ENCODE data around the gene HLTF. TPM values are rescaled to one million over a fixed set of nuclear protein-coding genes. Genes with fewer than 3 reads are reported as not detected.
A peak's percentile ranks its signal among the peaks of the same experiment; 100 is the strongest.

HLTF gene
- total and polyA plus RNA-seq, 2 of the 13 experiments (the other 11 are each of a cell fraction or from before 2014, with no cell fraction given), result 12.0 to 22.9 TPM

- peak; percentile 81 for TF ChIP-seq ZSCAN21 (CRISPR knock-in tag; IDR thresholded peaks at IDR 0.05; ENCODE audit: borderline replicate concordance)
- TF ChIP-seq POLR2G (IDR thresholded peaks at IDR 0.05; ENCODE audit: low read depth, low read length), result peak; percentile 89
- peak; percentile 67; the same call in 1 of the 2 replicates for TF ChIP-seq ZBTB26 (CRISPR knock-in tag; IDR thresholded peaks at IDR 0.05; ENCODE audit: borderline replicate concordance)
- no peak for TF ChIP-seq ZBTB21 (CRISPR knock-in tag; IDR thresholded peaks at IDR 0.05)
- TF ChIP-seq HMGXB3 (CRISPR knock-in tag; IDR thresholded peaks at IDR 0.05; ENCODE audit: borderline replicate concordance), result peak; percentile 10; the same call in 1 of the 2 replicates
- TF ChIP-seq ZNF138 (CRISPR knock-in tag; IDR thresholded peaks at IDR 0.05; ENCODE audit: low read depth), result 0 out of 2 replicates have a peak, but pooled peaks have one; percentile 60
- TF ChIP-seq TEAD3 (CRISPR knock-in tag; optimal IDR thresholded peaks at IDR 0.05; ENCODE audit: borderline replicate concordance), result peak; percentile 15
- no peak for TF ChIP-seq TBX3 (IDR thresholded peaks at IDR 0.05; ENCODE audit: borderline replicate concordance)
- TF ChIP-seq ZNF687 (CRISPR knock-in tag; IDR thresholded peaks at IDR 0.05), result peak; percentile 96
- TF ChIP-seq SMC3 (IDR thresholded peaks at IDR 0.05; ENCODE audit: low read length), result no peak
- TF ChIP-seq ZNF230 (CRISPR knock-in tag; IDR thresholded peaks at IDR 0.05), result peak; percentile 78; the same call in 1 of the 2 replicates
- no peak for TF ChIP-seq CHD4 (IDR thresholded peaks at IDR 0.05; ENCODE audit: borderline replicate concordance, low read length)
- TF ChIP-seq ZNF18 (CRISPR knock-in tag; IDR thresholded peaks at IDR 0.05; ENCODE audit: insufficient replicate concordance), result peak; percentile 45
- TF ChIP-seq ZBTB44 (CRISPR knock-in tag; IDR thresholded peaks at IDR 0.05), result no peak
Measured at GRCh38 chr3:149129326-149130205, 43.2 kb upstream of the HLTF start, which contains the start of gene HPS3 (continued).
